HEK293T (cell line): Measurements from ENCODE around the gene SERTAD2.

Experiments used
- BHLHE40 ChIP-seq: fragments of 450-650 bp; IDR thresholded peaks from 2 replicates; pipeline ENCODE4 v1.6.1; 2016; ENCODE audit warnings: mild to moderate bottlenecking, moderate library complexity, borderline replicate concordance
- CTBP1 ChIP-seq: fragments of 450-650 bp; IDR thresholded peaks from 2 replicates; pipeline ENCODE4 v1.6.1; 2016; ENCODE audit warnings: borderline replicate concordance
- FOXK2 ChIP-seq: fragments of 450-650 bp; IDR thresholded peaks from 2 replicates; pipeline ENCODE4 v1.6.1; 2016; ENCODE audit warnings: mild to moderate bottlenecking
- FOXM1 ChIP-seq: fragments of 450-650 bp; IDR thresholded peaks from 2 replicates; pipeline ENCODE4 v1.6.1; 2017; ENCODE audit warnings: mild to moderate bottlenecking, borderline replicate concordance
- HDGF ChIP-seq: fragments of 450-650 bp; IDR thresholded peaks from 2 replicates; pipeline ENCODE4 v1.6.1; 2017; ENCODE audit warnings: antibody characterized with exemption, borderline replicate concordance
- L3MBTL2 ChIP-seq: fragments of 450-650 bp; conservative IDR thresholded peaks from 2 replicates; pipeline ENCODE4 v1.6.1; 2016; ENCODE audit warnings: mild to moderate bottlenecking
- NFRKB ChIP-seq: fragments of 450-650 bp; IDR thresholded peaks from 2 replicates; pipeline ENCODE4 v1.6.1; 2016; ENCODE audit warnings: mild to moderate bottlenecking, moderate library complexity
- SUZ12 ChIP-seq: fragments of 450-650 bp; IDR thresholded peaks from 2 replicates; pipeline ENCODE4 v1.6.1; 2016; ENCODE audit warnings: mild to moderate bottlenecking
- TARDBP ChIP-seq: fragments of 450-650 bp; IDR thresholded peaks from 2 replicates; pipeline ENCODE4 v1.6.1; 2016

DNA sequence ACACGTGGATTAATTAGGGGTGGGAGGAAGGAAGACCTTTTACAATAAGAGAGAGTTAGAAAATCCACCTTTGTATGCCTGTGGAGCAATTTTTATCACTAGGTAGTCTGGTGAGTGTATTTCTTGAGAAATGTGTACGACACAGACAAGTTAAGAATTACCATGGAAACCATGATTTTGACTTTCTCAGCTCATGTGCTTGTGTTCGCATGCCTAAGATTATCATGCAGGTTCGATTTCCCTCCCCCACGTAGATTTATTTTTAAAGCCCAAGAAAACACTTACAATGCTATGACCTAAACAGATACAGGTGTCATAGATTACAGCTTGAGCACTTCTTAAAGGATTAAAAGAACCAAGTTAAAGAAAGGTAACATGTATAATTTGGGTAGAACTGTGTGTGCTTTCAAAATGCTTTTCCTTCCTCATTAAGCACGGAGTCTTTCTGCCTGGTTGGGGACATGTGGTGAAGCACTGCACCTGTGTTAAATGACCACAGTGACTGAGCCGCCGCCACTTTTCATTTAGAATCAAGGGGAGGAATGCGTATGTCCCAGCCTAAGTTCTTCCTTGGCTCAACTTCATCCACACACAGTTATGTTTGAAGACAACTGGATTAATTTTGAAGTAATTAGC, 16.6 kb downstream of the SERTAD2 start:
- TF ChIP-seq L3MBTL2 (no peak), SUZ12 (no peak), NFRKB (no peak), TARDBP (no peak), FOXM1 (no peak), BHLHE40 (no peak), HDGF (no peak), CTBP1 (no peak), FOXK2 (no peak)
